ES-I3 (cell line): Measurements from ENCODE around the gene CBX2.

Experiments used
- H3K36me3 ChIP-seq: 2 replicates; pipeline ENCODE4 v1.6.1; 2013; ENCODE audit warnings: mild to moderate bottlenecking, low read length, control low read depth, moderate library complexity; ENCODE audit not compliant: insufficient read depth
- H3K4me1 ChIP-seq: 2 replicates; pipeline ENCODE4 v1.6.1; 2013; ENCODE audit warnings: mild to moderate bottlenecking, control low read depth, low read length; ENCODE audit not compliant: insufficient read depth
- H3K9ac ChIP-seq: 2 replicates; pipeline ENCODE4 v1.6.1; 2013; ENCODE audit warnings: low read depth, mild to moderate bottlenecking, low read length, moderate library complexity
- H3K9me3 ChIP-seq: 2 replicates; pipeline ENCODE4 v1.6.1; 2013; ENCODE audit warnings: mild to moderate bottlenecking, low read length, moderate library complexity; ENCODE audit not compliant: control insufficient read depth, insufficient read depth

CBX2 gene

GRCh38 chr17:79819534-79820276, 41.8 kb downstream of the CBX2 start:
- Histone ChIP-seq H3K9ac (no peak overlapping the region), H3K4me1 (no peaks in the 10 kb centered on the region), H3K9me3 (no peaks in the 10 kb centered on the region; the same call in 1 of the 2 replicates), H3K36me3 (no peaks in the 10 kb centered on the region)

- H3K4me1 ChIP-seq: no peaks in the 10 kb centered on the region
These were observed 43.0 kb downstream of the CBX2 start for GRCh38 chr17:79820959-79821330.

GRCh38 chr17:79821331-79822095, 43.6 kb downstream of the CBX2 start:
- H3K9me3 ChIP-seq: no peaks in the 10 kb centered on the region
- no peaks in the 10 kb centered on the region for H3K36me3 ChIP-seq
- no peaks in the 10 kb centered on the region for H3K4me1 ChIP-seq
- no peak overlapping the region for H3K9ac ChIP-seq

More at GRCh38 chr17:79820959-79821330, 43.0 kb downstream of the CBX2 start:
- Histone ChIP-seq H3K9me3 (no peaks in the 10 kb centered on the region), H3K9ac (no peak overlapping the region), H3K36me3 (no peaks in the 10 kb centered on the region)

- Histone ChIP-seq H3K4me1 (no peaks in the 10 kb centered on the region), H3K9ac (no peak overlapping the region), H3K36me3 (no peaks in the 10 kb centered on the region), H3K9me3 (no peaks in the 10 kb centered on the region)
These were observed 44.7 kb downstream of the CBX2 start for GRCh38 chr17:79822583-79823124.

GRCh38 chr17:79824234-79824633, 46.3 kb downstream of the CBX2 start:
- H3K36me3 ChIP-seq: no peaks in the 10 kb centered on the region
- H3K9ac ChIP-seq: no peak overlapping the region
- H3K4me1 ChIP-seq: no peaks in the 10 kb centered on the region
- no peaks in the 10 kb centered on the region for H3K9me3 ChIP-seq

GRCh38 chr17:79824893-79825579, 47.1 kb downstream of the CBX2 start:
- H3K4me1 ChIP-seq: no peaks in the 10 kb centered on the region
- no peaks in the 10 kb centered on the region for H3K9me3 ChIP-seq
- no peaks in the 10 kb centered on the region for H3K36me3 ChIP-seq
- H3K9ac ChIP-seq: no peak overlapping the region

GRCh38 chr17:79825580-79825921, 47.6 kb downstream of the CBX2 start:
- no peaks in the 10 kb centered on the region for H3K9me3 ChIP-seq
- H3K4me1 ChIP-seq: 0 out of 2 replicates have a peak, but pooled peaks cover 1% of the 10 kb centered on the region

GRCh38 chr17:79826204-79826680, 48.3 kb downstream of the CBX2 start:
- peaks cover 4% of the 10 kb centered on the region; the same call in 1 of the 2 replicates for H3K4me1 ChIP-seq
- no peaks in the 10 kb centered on the region for H3K36me3 ChIP-seq
- no peaks in the 10 kb centered on the region for H3K9me3 ChIP-seq
- no peak overlapping the region for H3K9ac ChIP-seq

More at GRCh38 chr17:79825580-79825921, 47.6 kb downstream of the CBX2 start:
- no peak overlapping the region for H3K9ac ChIP-seq
- no peaks in the 10 kb centered on the region for H3K36me3 ChIP-seq

- H3K36me3 ChIP-seq: no peaks in the 10 kb centered on the region
- peaks cover 8% of the 10 kb centered on the region; the same call in 1 of the 2 replicates for H3K4me1 ChIP-seq
- H3K9me3 ChIP-seq: no peaks in the 10 kb centered on the region
- no peak overlapping the region for H3K9ac ChIP-seq
These were observed 49.1 kb downstream of the CBX2 start for GRCh38 chr17:79826841-79827578.

GRCh38 chr17:79829004-79829403, 51.1 kb downstream of the CBX2 start:
- Histone ChIP-seq H3K36me3 (no peaks in the 10 kb centered on the region), H3K9me3 (no peaks in the 10 kb centered on the region), H3K9ac (no peak overlapping the region), H3K4me1 (peaks cover 13% of the 10 kb centered on the region)

- Histone ChIP-seq H3K9me3 (no peaks in the 10 kb centered on the region), H3K4me1 (peaks cover 13% of the 10 kb centered on the region), H3K9ac (no peak overlapping the region), H3K36me3 (no peaks in the 10 kb centered on the region)
These were observed 51.5 kb downstream of the CBX2 start for GRCh38 chr17:79829457-79829856.

GRCh38 chr17:79830303-79830702, 52.4 kb downstream of the CBX2 start:
- H3K4me1 ChIP-seq: peaks cover 15% of the 10 kb centered on the region
- no peak overlapping the region for H3K9ac ChIP-seq

GRCh38 chr17:79830763-79831264, 52.9 kb downstream of the CBX2 start:
- peaks cover 15% of the 10 kb centered on the region for H3K4me1 ChIP-seq
- H3K9ac ChIP-seq: no peak overlapping the region
- no peaks in the 10 kb centered on the region for H3K36me3 ChIP-seq

More at GRCh38 chr17:79830303-79830702, 52.4 kb downstream of the CBX2 start:
- Histone ChIP-seq H3K9me3 (no peaks in the 10 kb centered on the region), H3K36me3 (no peaks in the 10 kb centered on the region)

More at GRCh38 chr17:79830763-79831264, 52.9 kb downstream of the CBX2 start:
- H3K9me3 ChIP-seq: no peaks in the 10 kb centered on the region
